Anterior cingulate cortex (tissue), 58 donors: ENCODE data around the gene MAGI1.

ENCODE experiments used
- DNase-seq, 58 donors: peaks; one replicate each; lab custom pipeline; 2025; lab: John Stamatoyannopoulos, UW

The MAGI1 gene

DNA sequence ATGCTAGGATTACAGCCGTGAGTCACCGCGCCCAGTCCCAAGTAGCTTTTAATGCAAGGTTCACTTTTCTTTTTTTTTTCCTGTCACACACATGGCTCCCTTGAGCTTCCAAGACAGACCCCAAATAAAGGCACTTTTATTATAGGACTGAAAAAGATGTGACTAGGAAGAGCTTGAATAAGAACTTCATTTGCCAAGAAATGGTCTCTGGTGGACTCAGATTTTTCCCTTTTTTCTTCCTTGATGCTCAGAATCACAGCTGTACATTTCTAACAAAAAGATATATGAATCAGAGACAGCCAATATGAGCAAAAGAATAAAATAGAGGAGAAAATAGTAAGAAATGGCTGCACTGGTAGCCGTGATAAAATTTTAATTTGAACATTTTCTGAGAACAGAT, 337.2 kb downstream of the MAGI1 start:
- DNase-seq, result no peak

DNA sequence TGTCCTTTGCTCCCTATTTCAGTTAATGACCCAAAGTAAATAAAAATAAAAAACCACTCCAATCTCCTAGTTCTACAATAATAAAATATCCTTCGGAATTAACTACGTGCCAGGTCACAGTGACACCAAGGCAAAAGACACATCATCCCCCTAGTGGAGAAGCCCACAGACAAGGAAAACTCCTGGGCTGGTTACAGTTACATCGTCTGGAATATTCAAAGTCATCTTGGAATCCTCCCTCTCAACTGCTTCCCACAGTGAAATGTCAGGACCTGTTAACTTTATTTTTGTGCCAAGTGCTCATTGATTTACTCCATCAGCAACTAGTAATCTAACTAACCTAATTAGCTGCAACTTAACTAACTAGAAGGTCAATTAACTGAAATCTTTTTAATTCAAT, 349.3 kb downstream of the MAGI1 start:
- DNase-seq, result no peak

DNA sequence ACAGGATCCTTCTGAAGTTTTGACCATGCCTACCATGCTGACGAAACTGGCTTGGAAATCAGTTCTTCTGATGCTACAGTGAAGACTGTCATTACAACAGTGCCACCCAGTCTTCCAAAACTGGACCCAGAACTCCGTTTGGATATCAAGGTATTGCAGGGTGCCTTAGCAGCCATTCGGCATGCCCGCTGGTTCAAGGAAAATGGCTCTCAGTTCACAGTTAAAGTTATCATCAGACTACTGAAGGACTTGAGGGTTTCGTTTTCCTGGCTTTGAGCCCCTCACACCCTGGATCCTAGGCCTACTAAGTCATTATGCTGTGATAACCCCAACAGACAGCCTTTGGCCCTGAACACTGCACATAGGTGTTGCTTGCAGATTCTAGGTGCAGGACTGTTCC, 351.0 kb downstream of the MAGI1 start:
- no peak for DNase-seq

DNA sequence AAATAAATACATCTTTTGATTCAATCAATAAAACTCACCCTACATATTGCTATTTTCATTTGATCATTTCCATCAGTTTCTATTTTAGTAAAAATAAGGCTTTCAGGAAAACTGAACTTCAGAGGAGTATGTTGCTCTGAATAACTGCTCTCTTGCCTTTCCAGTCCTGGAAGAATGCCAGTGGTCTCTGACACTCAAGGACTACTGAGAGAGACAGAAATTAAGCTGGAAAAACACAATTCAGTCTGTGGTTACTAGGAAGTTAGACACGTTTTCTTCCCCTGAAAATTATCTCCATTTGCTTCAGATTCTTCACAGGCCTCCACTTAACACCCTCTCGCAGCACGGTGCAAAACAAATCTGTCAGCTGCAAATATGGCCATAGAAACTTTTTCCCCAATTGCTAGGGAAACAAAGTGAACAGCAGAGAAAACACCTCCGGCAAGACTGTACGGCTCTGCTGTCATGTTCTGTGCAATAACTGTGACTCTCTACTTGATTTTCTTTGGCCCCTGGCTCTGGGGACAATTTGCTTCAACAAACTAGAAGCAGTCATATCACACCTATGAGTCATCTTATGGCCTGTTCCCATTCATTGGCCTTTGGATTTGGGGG, 353.0 kb downstream of the MAGI1 start:
- DNase-seq, result peak in 10 of 58 donors; percentile 2 to 37 (median 5)

DNA sequence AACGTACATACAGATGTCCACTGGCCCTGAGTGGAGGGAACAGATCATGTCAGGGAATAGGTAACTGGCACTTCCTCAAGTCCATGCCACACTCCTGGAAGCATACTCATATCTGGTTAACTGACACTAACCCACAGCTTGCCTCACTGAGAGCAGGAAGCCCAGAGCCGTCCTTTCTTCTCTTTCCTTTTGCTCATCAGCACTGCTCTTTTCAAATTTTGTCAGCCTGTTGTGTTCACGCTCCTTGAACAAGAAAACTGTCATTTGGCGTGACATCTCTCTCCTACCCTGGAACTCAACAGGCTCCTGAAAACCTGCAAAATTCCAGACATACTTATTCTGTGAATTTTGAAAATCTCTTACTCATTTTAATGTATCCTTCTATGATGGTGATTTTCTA, 360.2 kb downstream of the MAGI1 start:
- no peak for DNase-seq

DNA sequence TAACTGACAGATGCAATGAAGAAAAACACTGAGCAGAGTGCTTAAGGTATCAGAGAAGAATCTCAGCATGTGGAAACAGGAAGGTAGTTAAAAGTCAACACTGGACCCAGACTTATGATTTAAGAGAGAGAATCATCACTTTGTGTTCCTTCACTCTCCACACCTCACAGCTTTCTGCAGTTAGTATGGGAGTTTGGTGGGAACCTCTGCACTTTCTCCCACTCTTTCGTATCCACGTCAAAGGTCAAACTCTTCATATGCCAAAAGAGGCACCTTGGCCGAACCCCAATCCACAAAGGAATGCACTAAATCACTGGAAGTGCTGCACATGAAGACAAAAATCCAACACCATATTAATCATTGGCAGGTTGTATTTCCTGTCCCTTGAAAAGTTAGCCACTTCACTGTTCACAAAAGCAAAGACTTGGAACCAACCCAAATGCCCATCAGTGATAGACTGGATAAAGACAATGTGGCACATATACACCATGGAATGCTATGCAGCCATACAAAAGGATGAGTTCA, 361.2 kb downstream of the MAGI1 start:
- DNase-seq, result no peak

DNA sequence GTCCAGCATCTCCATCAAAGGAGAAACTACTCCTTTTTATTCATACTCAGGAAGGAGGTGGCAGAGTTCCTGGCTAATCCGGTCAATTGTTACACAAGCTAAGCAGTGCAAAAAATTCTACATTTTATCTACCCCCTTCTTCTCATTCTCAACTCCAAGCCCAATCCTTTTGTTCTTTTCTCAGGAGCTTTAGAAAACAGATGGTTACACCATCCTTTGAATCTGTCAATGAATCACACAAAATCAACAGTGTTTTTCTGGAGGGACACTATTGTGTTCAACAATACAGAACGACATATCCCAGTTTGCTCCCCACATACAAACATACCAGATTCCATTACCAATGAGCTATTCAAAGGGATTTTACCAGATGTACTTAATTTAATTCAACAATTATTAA, 362.1 kb downstream of the MAGI1 start:
- no peak for DNase-seq

DNA sequence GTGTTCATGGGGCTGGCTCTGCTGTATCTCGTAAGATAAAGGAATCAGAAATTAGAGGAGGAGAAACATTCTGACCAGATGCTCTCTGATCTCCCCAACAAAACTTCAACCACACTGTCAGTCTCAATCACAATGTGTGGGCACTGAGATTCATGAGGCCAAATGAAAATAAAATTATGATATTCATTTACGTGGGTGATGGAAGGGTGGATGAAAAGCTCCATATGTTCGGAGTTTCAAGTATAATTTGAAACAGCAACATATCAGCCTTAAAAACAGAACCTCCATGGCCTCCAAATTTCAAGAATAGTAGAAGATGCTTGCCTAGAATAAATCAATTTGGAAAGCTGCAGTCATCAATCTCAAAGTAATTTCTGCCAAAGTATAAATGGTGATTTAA, 363.7 kb downstream of the MAGI1 start:
- DNase-seq, result peak in 1 of 58 donors; percentile 8

DNA sequence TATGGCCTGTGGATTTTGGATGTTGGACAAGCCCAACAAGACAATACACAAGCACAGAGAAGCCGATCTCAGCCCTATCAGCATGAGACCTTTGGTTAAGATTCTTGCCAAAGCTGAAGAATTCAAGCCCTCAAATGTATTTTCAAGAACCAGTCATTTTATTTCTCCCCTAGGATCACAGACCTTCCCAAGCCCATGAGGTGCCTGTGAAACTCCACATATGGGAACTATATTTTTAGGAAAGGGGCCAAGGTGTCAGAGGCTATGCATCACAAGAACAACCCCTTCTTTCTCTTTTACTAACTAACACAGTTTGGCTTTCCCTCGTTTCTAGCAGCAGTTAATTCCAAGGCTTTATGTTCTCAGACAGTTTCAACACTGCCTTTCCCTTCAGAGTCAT, 364.5 kb downstream of the MAGI1 start:
- no peak for DNase-seq

DNA sequence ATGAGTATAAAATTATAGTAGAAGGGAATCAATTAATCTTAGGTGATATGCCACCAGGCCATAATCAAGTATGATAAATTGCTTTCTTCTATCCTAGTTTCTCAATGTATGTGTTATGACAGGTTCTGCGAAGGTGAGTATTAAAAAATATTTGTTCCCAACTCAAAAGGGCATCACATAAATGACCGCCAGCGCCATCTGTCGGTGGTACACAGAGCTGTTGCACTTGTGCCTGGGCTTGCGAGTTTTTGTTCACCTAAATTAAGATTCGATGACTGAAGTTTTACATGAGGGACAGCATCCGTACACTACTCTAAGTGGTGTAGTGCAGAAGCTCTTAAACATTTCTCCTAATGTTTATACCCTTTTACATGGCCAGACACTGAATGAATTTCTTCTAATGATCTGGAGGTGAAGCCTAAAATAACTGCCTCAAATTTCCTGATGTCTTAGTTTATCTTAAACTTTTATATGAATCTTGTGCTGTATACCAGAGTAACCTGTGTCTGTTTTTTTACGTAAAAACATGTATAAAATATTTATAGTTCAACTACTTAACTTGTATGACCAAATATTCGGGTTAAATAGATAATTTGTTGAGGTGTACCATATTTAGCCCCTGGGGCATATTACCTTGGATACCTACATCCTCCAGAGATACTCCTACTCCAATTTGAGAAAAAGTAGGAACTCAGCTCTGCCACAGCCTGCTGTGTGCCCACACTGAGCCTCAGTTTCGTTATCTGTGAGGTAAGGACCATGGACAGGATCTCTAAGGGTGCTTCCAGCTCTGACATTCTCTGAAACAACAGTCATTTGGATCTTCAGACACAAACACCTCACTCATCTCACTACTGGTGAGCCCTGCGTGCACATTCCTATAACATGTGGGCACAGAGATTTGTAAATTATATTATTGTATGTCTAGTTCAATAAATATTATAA, 365.6 kb downstream of the MAGI1 start:
- peak in 41 of 58 donors; percentile 1 to 76 (median 23) for DNase-seq

DNA sequence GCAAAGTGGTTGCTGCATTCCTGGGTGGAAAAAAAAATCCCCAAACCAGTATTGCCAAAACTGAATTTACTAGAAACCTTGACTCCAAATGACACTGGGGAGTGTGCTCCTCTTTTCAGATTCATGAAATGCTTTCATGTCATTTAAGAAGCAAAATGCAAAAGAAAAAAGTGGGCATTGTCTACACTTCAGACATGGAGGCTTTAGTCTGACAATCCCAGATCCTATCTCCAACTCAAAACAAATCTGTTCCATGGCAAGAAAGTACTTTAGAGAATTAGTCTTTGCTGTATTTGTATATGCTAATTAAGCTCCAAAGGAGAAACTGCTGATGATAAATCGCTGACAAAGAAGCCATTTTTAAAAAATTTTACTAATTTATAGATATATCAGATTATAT, 366.7 kb downstream of the MAGI1 start:
- no peak for DNase-seq

DNA sequence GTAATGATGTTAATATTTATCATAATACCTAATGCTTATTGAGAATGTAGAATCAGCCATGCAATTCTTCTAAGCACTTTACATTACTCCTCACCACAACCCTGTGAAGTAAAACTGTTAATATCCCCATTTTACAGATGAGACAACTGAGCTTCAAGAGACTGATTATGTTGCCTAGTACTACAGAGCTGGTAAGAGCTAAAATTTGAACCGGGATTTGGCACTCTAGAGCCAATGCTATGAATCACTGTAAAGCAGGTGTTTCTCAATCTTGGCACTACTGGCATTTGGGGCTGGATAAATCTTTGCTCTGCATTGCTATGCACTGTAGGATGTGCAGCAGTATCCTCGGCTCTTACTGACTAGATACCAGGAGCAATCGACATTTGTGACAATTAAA, 367.7 kb downstream of the MAGI1 start:
- DNase-seq, result no peak

DNA sequence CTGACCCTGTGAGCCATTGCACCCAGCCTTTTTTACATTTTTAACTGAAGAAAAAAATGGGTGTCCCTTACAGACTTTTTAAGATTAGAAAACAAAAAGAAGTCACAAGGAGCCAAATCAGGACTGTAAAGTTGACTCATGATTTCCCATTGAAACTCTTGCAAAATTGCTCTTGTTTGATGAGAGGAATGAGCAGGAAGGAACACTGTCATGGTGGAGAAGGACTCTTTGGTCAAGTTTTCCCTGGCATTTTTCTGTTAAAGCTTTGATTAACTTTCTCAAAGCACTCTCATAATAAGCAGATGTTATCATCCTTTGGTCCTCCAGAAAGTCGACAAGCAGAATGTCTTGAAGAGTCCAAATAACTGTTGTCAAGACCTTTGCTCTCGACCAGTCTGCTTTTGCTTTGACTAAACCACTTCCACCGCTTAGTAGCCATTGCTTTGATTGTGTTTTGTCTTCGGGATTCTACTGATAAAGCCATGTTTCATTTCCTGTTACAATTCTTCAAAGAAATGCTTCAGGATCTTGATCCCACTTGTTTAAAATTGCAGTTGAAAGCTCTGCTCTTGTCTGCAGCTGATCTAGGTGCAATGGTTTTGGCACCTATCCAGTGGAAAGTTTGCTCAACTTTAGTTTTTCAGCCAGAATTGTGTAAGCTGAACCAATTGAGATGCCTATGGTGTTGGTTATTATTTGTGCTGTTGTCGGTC, 369.4 kb downstream of the MAGI1 start:
- DNase-seq, result no peak

DNA sequence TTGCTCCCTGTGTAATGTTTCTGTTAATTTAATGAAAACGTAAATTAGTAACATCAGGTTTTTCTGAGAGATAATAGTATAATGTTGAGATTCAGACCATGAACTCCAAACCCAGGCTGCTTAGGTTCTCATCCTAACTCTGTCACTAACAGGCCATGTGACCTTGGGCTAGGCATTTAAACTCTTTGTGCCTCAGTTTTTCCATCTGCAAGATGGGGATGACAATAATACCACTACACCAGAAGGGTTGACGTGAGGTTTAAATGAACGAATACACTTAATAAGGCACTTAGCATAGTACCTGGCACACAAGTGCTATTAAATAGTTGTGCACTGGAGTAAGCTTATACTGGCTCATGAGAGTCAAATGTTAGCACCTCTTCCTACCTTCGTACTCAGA, 370.8 kb downstream of the MAGI1 start:
- DNase-seq, result no peak

DNA sequence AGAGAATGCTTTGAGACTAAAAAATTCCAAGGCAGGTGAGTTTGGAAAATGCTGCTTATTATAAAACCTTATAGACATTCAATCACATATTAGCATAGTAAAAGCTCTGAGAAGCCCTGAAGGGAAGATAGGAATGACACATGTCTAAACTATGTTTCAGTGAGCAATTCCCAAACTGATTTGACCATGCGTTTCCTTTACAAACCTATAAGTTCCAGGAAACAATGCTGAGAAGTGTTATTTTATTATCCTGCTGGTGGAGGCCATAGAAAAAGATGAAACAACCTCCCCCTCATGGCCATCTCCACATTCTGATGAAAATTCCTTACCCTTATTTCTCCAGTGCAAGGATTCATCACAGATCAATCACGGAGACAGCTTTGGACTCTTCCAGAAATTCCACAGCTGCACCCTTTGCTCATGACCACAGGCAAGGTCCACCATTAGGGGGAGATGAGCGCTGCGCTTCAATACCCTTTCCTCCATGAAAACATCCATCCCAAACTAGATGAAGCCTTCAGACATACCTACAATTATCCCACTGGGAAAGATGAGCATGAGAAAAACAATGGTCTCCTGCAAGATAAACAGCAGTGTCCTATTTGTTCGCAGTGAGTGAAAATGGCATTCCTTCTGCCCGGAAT, 372.1 kb downstream of the MAGI1 start:
- no peak for DNase-seq

DNA sequence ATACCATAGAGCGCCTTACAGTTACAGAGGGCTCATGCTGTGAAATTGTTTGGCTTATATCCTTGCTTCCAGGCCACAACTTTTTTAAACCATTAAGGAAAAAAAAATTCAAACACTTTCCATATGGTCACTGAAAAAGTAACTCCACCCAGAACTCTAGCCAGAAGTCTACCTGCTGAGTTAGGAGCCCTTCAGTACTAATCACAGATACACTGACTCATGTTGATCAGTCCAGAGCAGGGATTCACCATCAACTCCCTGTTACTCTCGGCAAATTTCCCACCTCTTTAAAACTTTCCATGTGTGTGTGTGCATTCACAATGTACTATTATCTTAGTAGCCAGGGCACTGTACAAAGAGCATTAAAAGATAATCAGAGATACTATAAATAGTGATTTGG, 372.8 kb downstream of the MAGI1 start:
- no peak for DNase-seq

DNA sequence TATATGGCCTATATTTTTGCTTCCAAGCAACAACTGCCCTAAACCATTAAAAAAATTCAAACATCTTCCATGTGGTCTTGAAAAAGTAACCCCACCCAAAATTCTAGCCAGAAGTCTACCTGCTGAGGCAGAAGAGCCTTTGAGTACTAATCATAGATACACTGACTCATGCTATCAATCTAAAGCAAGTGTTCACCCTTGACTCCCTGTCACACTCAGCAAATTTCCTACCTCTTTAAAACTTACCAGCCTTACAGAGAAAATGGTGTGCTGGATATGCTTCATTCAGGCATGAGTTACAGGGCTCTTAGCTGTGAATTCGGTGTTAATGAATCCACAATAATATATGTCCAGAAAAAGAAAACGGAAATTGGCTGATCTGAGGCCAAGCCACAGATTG, 373.8 kb downstream of the MAGI1 start:
- DNase-seq, result no peak

DNA sequence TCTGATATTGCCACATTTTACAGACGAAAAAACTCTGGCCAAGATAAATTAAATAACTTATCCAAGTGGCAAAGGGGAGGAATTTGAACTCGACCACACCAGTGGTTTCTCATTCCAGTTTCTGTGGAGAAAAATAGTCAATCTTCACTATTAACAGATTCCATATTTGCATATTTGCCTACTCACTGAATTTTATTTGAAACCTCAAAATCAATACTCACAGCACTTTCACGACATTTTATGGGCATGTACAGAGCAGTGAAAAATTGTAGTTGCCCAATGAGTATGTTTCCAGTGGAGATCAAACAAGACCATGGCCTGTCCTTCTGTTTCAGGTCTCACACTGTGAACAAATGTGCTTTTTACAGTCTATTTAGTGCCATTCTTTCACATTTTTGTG, 374.3 kb downstream of the MAGI1 start:
- no peak for DNase-seq

DNA sequence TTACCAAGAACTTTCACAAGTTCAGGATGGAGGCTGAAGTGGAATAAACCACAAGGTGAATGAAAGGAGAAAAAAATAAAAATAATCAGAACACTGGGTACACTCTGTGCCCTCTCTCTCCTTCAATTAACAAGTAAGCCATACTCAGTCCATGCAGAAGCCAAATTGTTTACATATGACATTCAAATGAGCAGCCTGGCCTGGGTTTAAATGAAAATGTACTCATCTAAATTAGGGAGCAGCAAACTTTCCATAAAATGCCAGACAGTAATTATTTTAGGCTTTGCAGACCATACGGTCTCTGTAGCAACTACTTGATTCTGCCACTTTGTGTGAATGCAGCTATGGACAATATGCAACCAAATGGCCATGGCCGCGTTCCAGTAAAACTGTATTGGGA, 376.6 kb downstream of the MAGI1 start:
- no peak for DNase-seq

DNA sequence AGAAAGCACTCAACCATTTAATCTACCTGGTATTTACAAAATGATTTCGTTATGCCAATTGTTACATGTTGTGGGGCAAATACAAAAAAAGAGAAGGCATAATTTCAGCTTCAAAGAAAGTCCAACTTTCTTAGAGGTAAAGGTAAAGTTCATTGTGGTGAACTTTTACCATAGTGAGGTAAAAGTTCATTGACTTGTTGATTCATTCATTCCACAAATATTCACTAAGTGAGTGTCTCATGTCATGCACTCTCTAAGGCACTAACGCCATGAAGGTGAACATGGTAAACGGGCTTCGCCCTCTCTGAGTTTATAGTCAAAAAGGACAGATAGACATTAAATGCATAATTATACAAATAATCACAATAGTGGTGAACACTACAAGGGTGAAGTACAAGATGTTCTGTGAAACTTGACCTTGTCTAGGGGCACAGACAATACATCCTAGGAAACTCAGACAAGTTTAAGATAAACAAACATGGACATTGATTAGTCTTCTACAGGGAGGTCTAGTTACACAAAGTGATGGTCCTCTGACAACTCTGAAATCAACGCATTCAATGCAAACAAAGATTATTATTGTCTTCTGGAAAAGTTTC, 378.6 kb downstream of the MAGI1 start:
- DNase-seq, result no peak
